HepG2 (cell line): ENCODE results near the gene ESPNL. TPM values are rescaled to one million over a fixed set of nuclear protein-coding genes. Genes with fewer than 3 reads are reported as not detected.

Source experiments
- ATAC-seq: fragments of 200-7000 bp; cut with Tn5 transposase; 3 replicates; pipeline ENCODE4 v1.9.1; 2020; ENCODE audit warnings: mild to moderate bottlenecking, moderate library complexity
- BruUV-seq: library from RNA; stranded (reverse); fragments of 400-500 nt; replicated peaks from 2 replicates; lab custom pipeline; 2021; lab: Mats Ljungman, UMichigan
- CTCF ChIA-PET: fragments of 300-600 bp; formaldehyde crosslinking; extraction: SDS; loops from one replicate; lab custom pipeline; 2021; ENCODE audit warnings: low total read pairs, inconsistent platforms, low intra/inter-chr PET ratio; lab: Yijun Ruan, JAX
- POLR2A ChIA-PET: fragments of 350-600 bp; sonication (Branson Sonifier 250); formaldehyde crosslinking; loops from one replicate; lab custom pipeline; 2020; ENCODE audit warnings: antibody characterized with exemption, inconsistent platforms; lab: Yijun Ruan, JAX
- DNase-seq: peaks from one replicate; pipeline ENCODE4 v3.0.0-alpha.2; 2015; ENCODE audit warnings: low spot score
- FAIRE-seq: peaks from 3 replicates; lab custom pipeline; 2011; peaks lifted over from hg19 to GRCh38; lab: Jason Lieb, UNC
- H2AFZ ChIP-seq: one replicate; pipeline ENCODE4 v1.6.1; 2011; ENCODE audit warnings: low read length, inconsistent platforms
- H3K27ac ChIP-seq: fragments of 300-600 bp; 3 replicates; pipeline ENCODE4 v1.8.0; 2011; ENCODE audit warnings: mixed run types, mild to moderate bottlenecking, mixed read lengths, low read length, inconsistent platforms; ENCODE audit not compliant: insufficient read depth; ENCODE audit errors: extremely low read length
- H3K27me3 ChIP-seq, 2 experiments: fragments of 200-600 bp in 1 of 2; 2 replicates in 1 of 2; 3 replicates in 1 of 2; pipeline versions ENCODE4 v1.6.0 to v1.8.0; 2011; ENCODE audit warnings: low read length in 2 of 2, mild to moderate bottlenecking in 2 of 2, moderate library complexity in 2 of 2, inconsistent platforms in 1 of 2; ENCODE audit not compliant: insufficient read depth in 2 of 2, control insufficient read depth in 1 of 2
- H3K36me3 ChIP-seq, 2 experiments: fragments of 200-600 bp in 1 of 2; replicated peaks in 1 of 2; 2 replicates in 1 of 2; 3 replicates in 1 of 2; pipeline versions ENCODE4 v1.5.1 to v1.8.0; 2011; ENCODE audit warnings: low read length in 2 of 2, inconsistent platforms in 1 of 2; ENCODE audit not compliant: insufficient read depth in 2 of 2, control insufficient read depth in 1 of 2
- H3K4me1 ChIP-seq: 2 replicates; pipeline ENCODE4 v1.5.1; 2012; ENCODE audit warnings: low read length, inconsistent platforms; ENCODE audit not compliant: insufficient read depth
- H3K4me2 ChIP-seq: 2 replicates; pipeline ENCODE4 v1.6.0; 2011; ENCODE audit warnings: low read depth, low read length, inconsistent platforms
- H3K4me3 ChIP-seq, 3 experiments: fragments of 200-600 bp in 1 of 3; sonication (generic), shearing (Covaris generic) in 1 of 3; replicated peaks in 1 of 3; 2 replicates each; pipeline ENCODE4 v1.5.1; 2011 to 2016; ENCODE audit warnings: low read length in 3 of 3, inconsistent platforms in 2 of 3, low read depth in 2 of 3, mild to moderate bottlenecking in 2 of 3, control low read depth in 1 of 3, mixed read lengths in 1 of 3; ENCODE audit not compliant: insufficient read depth in 1 of 3
- H3K79me2 ChIP-seq: one replicate; pipeline ENCODE4 v1.6.1; 2011; ENCODE audit warnings: low read length, inconsistent platforms; ENCODE audit not compliant: insufficient read depth
- H3K9ac ChIP-seq: 2 replicates; pipeline ENCODE4 v1.6.0; 2011; ENCODE audit warnings: mild to moderate bottlenecking, low read depth, low read length, inconsistent platforms; ENCODE audit not compliant: insufficient read depth
- H3K9me3 ChIP-seq: 2 replicates; pipeline ENCODE4 v1.5.1; 2012; ENCODE audit warnings: mild to moderate bottlenecking, low read length
- H4K20me1 ChIP-seq: 2 replicates; pipeline ENCODE4 v1.6.0; 2011; ENCODE audit warnings: inconsistent platforms, mild to moderate bottlenecking, low read length, moderate library complexity; ENCODE audit not compliant: insufficient read depth
- CAMTA2 ChIP-seq: sonication (generic); formaldehyde crosslinking; IDR thresholded peaks from 2 replicates; pipeline ENCODE4 v1.4.0; 2020; ENCODE audit warnings: mild to moderate bottlenecking, missing genetic modification reagents, borderline replicate concordance
- CREB1 ChIP-seq, 2 experiments: fragments of 450-650 bp in 1 of 2; IDR thresholded peaks; 2 replicates each; pipeline ENCODE4 v1.6.1; 2016 to 2017; ENCODE audit warnings: control low read depth in 1 of 2, mild to moderate bottlenecking in 1 of 2, missing compliant biosample characterization in 1 of 2, missing genetic modification characterization in 1 of 2
- FOSL2 ChIP-seq: sonication (generic); formaldehyde crosslinking; IDR thresholded peaks from 2 replicates; pipeline ENCODE4 v1.4.0; 2020; ENCODE audit warnings: missing genetic modification reagents
- MED8 ChIP-seq: sonication (generic); formaldehyde crosslinking; IDR thresholded peaks from 2 replicates; pipeline ENCODE4 v1.8.1; 2023; ENCODE audit warnings: mild to moderate bottlenecking, missing genetic modification reagents; ENCODE audit not compliant: insufficient replicate concordance
- NCOR1 ChIP-seq: fragments of 200-600 bp; sonication (generic); IDR thresholded peaks from 2 replicates; pipeline ENCODE4 v1.7.0; 2017; ENCODE audit warnings: antibody characterized with exemption, low read length, borderline replicate concordance
- RBM22 ChIP-seq: fragments of 200-400 bp; formaldehyde crosslinking; optimal IDR thresholded peaks from 2 replicates; pipeline ENCODE3; 2017; ENCODE audit warnings: mild to moderate bottlenecking, low read length, moderate library complexity
- SRY ChIP-seq: sonication (generic); formaldehyde crosslinking; IDR thresholded peaks from 2 replicates; pipeline ENCODE4 v1.8.0; 2022; ENCODE audit warnings: mild to moderate bottlenecking, missing genetic modification reagents
- U2AF1 ChIP-seq: fragments of 200-400 bp; formaldehyde crosslinking; optimal IDR thresholded peaks from 2 replicates; pipeline ENCODE3; 2017; ENCODE audit warnings: mild to moderate bottlenecking, low read depth, low read length
- ZFP1 ChIP-seq: IDR thresholded peaks from 2 replicates; pipeline ENCODE4 v1.6.1; 2016
- ZFY ChIP-seq: sonication (generic); formaldehyde crosslinking; IDR thresholded peaks from 2 replicates; pipeline ENCODE4 v1.4.0; 2020; ENCODE audit warnings: missing genetic modification reagents
- ZNF207 ChIP-seq: fragments of 450-650 bp; IDR thresholded peaks from 2 replicates; pipeline ENCODE4 v1.6.1; 2016; ENCODE audit warnings: antibody characterized with exemption, borderline replicate concordance
- ZNF724P ChIP-seq: sonication (generic); formaldehyde crosslinking; IDR thresholded peaks from 2 replicates; pipeline ENCODE4 v1.8.0; 2022; ENCODE audit warnings: missing genetic modification reagents, borderline replicate concordance
- ZNF746 ChIP-seq: sonication (generic); formaldehyde crosslinking; IDR thresholded peaks from 2 replicates; pipeline ENCODE4 v1.8.0; 2022; ENCODE audit warnings: mild to moderate bottlenecking, missing genetic modification reagents
- ZNF75D ChIP-seq: sonication (generic); formaldehyde crosslinking; IDR thresholded peaks from 2 replicates; pipeline ENCODE4 v1.8.1; 2023; ENCODE audit warnings: missing genetic modification reagents, mild to moderate bottlenecking, borderline replicate concordance
- WGBS: methylation state at CpG from one replicate; pipeline ENCODE4 v1.1.6; 2017; ENCODE audit warnings: low lambda C conversion rate; 5-methylcytosine and 5-hydroxymethylcytosine counted together
- in situ Hi-C: cut with HindIII; loops from 2 replicates; pipeline ENCODE4 v1.10.0; 2017; ENCODE audit warnings: low pct_unique_long_range_greater_than_20kb; ENCODE audit not compliant: extremely low pct_ligation_motif_present
- intact Hi-C: fragments of 100-400 bp; cut with micrococcal nuclease; formaldehyde crosslinking; loops from one replicate; pipeline ENCODE4 v1.10.0; 2022; ENCODE audit not compliant: unreplicated experiment
- polyA plus RNA-seq, 8 experiments: library from polyadenylated mRNA; depleted of rRNA in 3 of 8; stranded (reverse) in 7 of 8; unstranded in 1 of 8; fragments of >200 nt; fragmentation: Illumina TruSeq in 4 of 8; extraction: Trizol in 4 of 8; gene quantifications; 2 replicates each; pipeline versions ENCODE4 v1.2.1 to v1.2.3, GENCODE V29; 2011 to 2016; ENCODE audit warnings: low read depth in 4 of 8, missing spikeins in 1 of 8, mixed read lengths in 1 of 8; ENCODE audit not compliant: insufficient read depth in 1 of 8
- total RNA-seq, 5 experiments: library from RNA; depleted of rRNA; stranded (reverse); fragments of >200 nt; fragmentation: Illumina TruSeq; extraction: Trizol; gene quantifications; 2 replicates each; pipeline ENCODE4 v1.2.3, GENCODE V29; 2016; ENCODE audit warnings: low read depth in 1 of 5
- TF ChIP-seq, protein P1 (sequence below): sonication (generic); formaldehyde crosslinking; IDR thresholded peaks from 2 replicates; pipeline ENCODE4 v1.5.0; 2020; ENCODE audit warnings: mild to moderate bottlenecking, missing genetic modification reagents

ESPNL gene
- total and polyA plus RNA-seq, 2 of the 13 experiments (the other 11 are each of a cell fraction or from before 2014, with no cell fraction given): 0.45 to 0.80 TPM

DNA sequence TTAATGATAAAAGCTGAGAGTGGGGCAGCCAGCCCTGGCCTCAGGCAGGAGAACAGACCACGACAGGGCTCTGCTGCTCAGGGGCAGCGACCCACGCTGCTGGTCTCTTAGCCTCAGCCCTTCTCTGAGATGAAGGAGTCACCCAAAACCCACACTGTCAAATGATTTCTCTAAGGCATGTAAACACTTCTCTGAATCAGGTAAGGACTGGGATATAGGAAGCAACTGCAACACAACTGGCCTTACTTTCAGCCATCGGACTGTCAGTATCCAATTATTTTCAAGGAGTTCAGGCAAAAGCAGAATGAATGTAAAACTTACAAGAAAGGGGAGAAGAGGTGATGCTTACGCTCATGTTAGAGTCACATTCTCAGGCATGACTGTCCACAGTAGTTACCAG, 80.4 kb downstream of the ESPNL start (continued):
- TF ChIP-seq RBM22 (peak; percentile 55), ZNF746 (no peak), CAMTA2 (CRISPR knock-in tag) (no peak)
- TF ChIP-seq, protein P1, sequence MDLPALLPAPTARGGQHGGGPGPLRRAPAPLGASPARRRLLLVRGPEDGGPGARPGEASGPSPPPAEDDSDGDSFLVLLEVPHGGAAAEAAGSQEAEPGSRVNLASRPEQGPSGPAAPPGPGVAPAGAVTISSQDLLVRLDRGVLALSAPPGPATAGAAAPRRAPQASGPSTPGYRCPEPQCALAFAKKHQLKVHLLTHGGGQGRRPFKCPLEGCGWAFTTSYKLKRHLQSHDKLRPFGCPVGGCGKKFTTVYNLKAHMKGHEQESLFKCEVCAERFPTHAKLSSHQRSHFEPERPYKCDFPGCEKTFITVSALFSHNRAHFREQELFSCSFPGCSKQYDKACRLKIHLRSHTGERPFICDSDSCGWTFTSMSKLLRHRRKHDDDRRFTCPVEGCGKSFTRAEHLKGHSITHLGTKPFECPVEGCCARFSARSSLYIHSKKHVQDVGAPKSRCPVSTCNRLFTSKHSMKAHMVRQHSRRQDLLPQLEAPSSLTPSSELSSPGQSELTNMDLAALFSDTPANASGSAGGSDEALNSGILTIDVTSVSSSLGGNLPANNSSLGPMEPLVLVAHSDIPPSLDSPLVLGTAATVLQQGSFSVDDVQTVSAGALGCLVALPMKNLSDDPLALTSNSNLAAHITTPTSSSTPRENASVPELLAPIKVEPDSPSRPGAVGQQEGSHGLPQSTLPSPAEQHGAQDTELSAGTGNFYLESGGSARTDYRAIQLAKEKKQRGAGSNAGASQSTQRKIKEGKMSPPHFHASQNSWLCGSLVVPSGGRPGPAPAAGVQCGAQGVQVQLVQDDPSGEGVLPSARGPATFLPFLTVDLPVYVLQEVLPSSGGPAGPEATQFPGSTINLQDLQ (CRISPR knock-in tag): no peak

DNA sequence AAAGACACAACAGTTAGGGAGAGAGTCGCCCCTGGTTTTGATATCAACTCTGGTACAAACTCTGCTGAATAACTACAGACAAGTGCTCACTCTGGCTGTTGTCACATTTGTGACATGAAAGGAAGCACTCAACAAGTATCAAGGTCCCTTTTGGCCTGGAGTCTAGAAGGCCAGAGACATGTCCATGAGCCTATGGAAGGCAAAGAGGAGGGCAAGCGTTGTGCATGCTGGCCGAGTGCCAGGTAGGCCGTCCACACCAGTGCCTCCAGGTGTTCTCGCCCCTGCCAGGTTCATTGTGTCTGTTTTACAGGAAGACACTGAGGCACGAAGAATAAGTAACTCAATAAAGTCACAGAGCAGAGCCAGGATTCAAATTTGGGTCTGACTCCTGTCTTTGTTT, 82.2 kb downstream of the ESPNL start:
- BruUV-seq: no TSS peak
- in situ Hi-C loops (no loop called here), intact Hi-C loops (no loop called here)
- Histone ChIP-seq H3K9me3 (no peaks in the 10 kb centered on the region), H3K79me2 (no peaks in the 10 kb centered on the region), H3K36me3 (peaks cover 41 to 94% of the 10 kb centered on the region in 2 experiments), H3K4me3 (no peak overlapping the region)
- no peak for FAIRE-seq
- POLR2A ChIA-PET: no interaction called here
- TF ChIP-seq NCOR1: no peak
- TF ChIP-seq ZNF75D (CRISPR knock-in tag): no peak
- no peak for TF ChIP-seq FOSL2 (CRISPR knock-in tag)
- TF ChIP-seq ZNF746: no peak
- TF ChIP-seq U2AF1: no peak
- no peak for TF ChIP-seq MED8 (CRISPR knock-in tag)
- no peak for TF ChIP-seq ZFY (CRISPR knock-in tag)
- no peak for TF ChIP-seq ZNF207
- no peak for TF ChIP-seq SRY
- TF ChIP-seq ZFP1 (CRISPR knock-in tag): no peak
- no peak for TF ChIP-seq ZNF724P (CRISPR knock-in tag)
- TF ChIP-seq CREB1 (IDR thresholded peaks at IDR 0.05): no peak
- no peak for TF ChIP-seq CREB1 (CRISPR knock-in tag; IDR thresholded peaks at IDR 0.05)
- TF ChIP-seq, all 625 proteins: peak for 0
- Histone ChIP-seq H3K4me1 (no peaks in the 10 kb centered on the region), H3K27ac (no peak overlapping the region), H3K4me2 (no peak overlapping the region), H4K20me1 (no peaks in the 10 kb centered on the region), H3K27me3 (no peaks in the 10 kb centered on the region), H3K9ac (no peak overlapping the region), H2AFZ (no peak overlapping the region)
- 94% methylated on average over 6 of the region's 6 CpGs for WGBS
- CTCF ChIA-PET: no interaction called here
- ATAC-seq: no peak
- no peak for DNase-seq
